ENCODE data around the gene MLYCD. TPM values are rescaled to one million over a fixed set of nuclear protein-coding genes. Genes with fewer than 3 reads are reported as not detected.

Gene MLYCD
- total and polyA plus RNA-seq, 4 donors = 3.7 to 24.4 (median 7.5) TPM

GRCh38 chr16:83925957-83926725, 27.2 kb downstream of the MLYCD start:
- Histone ChIP-seq H3K27me3 (ENCODE audit: control insufficient read depth in 4 of 4, insufficient read depth in 4 of 4, low read length in 3 of 4) (no peaks in the 10 kb centered on the region), H3K9me3 (ENCODE audit: control insufficient read depth in 4 of 4, low read length in 3 of 4) (no peaks in the 10 kb centered on the region), H3K4me1 (ENCODE audit: control insufficient read depth in 4 of 4, insufficient read depth in 4 of 4, low read length in 3 of 4) (peaks cover 2 to 31% (median 21%) of the 10 kb centered on the region in 4 donors), H3K9ac (ENCODE audit: low read depth in 1 of 2, low read length in 2 of 2) (no peak overlapping the region), H3K36me3 (ENCODE audit: control insufficient read depth in 4 of 4, insufficient read depth in 3 of 4, low read depth in 1 of 4, low read length in 3 of 4) (peaks cover 0 to 13% (median 1%) of the 10 kb centered on the region in 4 donors), H3K27ac (ENCODE audit: low read depth in 1 of 2, low read length in 2 of 2) (no peak overlapping the region), H3K4me3 (ENCODE audit: low read depth in 1 of 3, low read length in 3 of 3) (no peak overlapping the region)
- TF ChIP-seq, protein P1, sequence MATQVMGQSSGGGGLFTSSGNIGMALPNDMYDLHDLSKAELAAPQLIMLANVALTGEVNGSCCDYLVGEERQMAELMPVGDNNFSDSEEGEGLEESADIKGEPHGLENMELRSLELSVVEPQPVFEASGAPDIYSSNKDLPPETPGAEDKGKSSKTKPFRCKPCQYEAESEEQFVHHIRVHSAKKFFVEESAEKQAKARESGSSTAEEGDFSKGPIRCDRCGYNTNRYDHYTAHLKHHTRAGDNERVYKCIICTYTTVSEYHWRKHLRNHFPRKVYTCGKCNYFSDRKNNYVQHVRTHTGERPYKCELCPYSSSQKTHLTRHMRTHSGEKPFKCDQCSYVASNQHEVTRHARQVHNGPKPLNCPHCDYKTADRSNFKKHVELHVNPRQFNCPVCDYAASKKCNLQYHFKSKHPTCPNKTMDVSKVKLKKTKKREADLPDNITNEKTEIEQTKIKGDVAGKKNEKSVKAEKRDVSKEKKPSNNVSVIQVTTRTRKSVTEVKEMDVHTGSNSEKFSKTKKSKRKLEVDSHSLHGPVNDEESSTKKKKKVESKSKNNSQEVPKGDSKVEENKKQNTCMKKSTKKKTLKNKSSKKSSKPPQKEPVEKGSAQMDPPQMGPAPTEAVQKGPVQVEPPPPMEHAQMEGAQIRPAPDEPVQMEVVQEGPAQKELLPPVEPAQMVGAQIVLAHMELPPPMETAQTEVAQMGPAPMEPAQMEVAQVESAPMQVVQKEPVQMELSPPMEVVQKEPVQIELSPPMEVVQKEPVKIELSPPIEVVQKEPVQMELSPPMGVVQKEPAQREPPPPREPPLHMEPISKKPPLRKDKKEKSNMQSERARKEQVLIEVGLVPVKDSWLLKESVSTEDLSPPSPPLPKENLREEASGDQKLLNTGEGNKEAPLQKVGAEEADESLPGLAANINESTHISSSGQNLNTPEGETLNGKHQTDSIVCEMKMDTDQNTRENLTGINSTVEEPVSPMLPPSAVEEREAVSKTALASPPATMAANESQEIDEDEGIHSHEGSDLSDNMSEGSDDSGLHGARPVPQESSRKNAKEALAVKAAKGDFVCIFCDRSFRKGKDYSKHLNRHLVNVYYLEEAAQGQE (IDR thresholded peaks at IDR 0.05) = no peak
- TF ChIP-seq EGR1 (IDR thresholded peaks at IDR 0.05; ENCODE audit: low read depth in 2 of 2) (no peak), RAD21 (IDR thresholded peaks at IDR 0.05) (no peak), HNF4G (IDR thresholded peaks at IDR 0.05) (no peak), FOXA2 (IDR thresholded peaks at IDR 0.05) (no peak), TAF1 (conservative IDR thresholded peaks at IDR 0.05) (no peak), NR2F2 (IDR thresholded peaks at IDR 0.05) (no peak), GABPA (IDR thresholded peaks at IDR 0.05 in 1 of 2, conservative IDR thresholded peaks at IDR 0.05 in 1 of 2) (no peak), FOXA1 (IDR thresholded peaks at IDR 0.05) (no peak), JUND (IDR thresholded peaks at IDR 0.05) (no peak), RXRA (IDR thresholded peaks at IDR 0.05) (no peak), YY1 (IDR thresholded peaks at IDR 0.05) (no peak), HNF4A (conservative IDR thresholded peaks at IDR 0.05) (no peak), SP1 (IDR thresholded peaks at IDR 0.05) (no peak), CTCF (IDR thresholded peaks at IDR 0.05; ENCODE audit: low read depth, low read length, missing input control) (no peak)
- TF ChIP-seq, protein P2, sequence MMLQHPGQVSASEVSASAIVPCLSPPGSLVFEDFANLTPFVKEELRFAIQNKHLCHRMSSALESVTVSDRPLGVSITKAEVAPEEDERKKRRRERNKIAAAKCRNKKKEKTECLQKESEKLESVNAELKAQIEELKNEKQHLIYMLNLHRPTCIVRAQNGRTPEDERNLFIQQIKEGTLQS (IDR thresholded peaks at IDR 0.05) = no peak
- TF ChIP-seq, protein P3, sequence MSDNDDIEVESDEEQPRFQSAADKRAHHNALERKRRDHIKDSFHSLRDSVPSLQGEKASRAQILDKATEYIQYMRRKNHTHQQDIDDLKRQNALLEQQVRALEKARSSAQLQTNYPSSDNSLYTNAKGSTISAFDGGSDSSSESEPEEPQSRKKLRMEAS (IDR thresholded peaks at IDR 0.05) = no peak
- TF ChIP-seq, protein P4, sequence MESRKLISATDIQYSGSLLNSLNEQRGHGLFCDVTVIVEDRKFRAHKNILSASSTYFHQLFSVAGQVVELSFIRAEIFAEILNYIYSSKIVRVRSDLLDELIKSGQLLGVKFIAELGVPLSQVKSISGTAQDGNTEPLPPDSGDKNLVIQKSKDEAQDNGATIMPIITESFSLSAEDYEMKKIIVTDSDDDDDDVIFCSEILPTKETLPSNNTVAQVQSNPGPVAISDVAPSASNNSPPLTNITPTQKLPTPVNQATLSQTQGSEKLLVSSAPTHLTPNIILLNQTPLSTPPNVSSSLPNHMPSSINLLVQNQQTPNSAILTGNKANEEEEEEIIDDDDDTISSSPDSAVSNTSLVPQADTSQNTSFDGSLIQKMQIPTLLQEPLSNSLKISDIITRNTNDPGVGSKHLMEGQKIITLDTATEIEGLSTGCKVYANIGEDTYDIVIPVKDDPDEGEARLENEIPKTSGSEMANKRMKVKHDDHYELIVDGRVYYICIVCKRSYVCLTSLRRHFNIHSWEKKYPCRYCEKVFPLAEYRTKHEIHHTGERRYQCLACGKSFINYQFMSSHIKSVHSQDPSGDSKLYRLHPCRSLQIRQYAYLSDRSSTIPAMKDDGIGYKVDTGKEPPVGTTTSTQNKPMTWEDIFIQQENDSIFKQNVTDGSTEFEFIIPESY (IDR thresholded peaks at IDR 0.05) = no peak
- DNase-seq (ENCODE audit: low spot score) = no peak
- WGBS = 63% methylated on average over 27 of the region's 27 CpGs

All from liver (tissue), 9 donors.